GM13976 (cell line): ENCODE results near the gene DUS1L.

Experiments
- DNase-seq: peaks from one replicate; pipeline ENCODE4 v3.0.0; 2012; ENCODE audit warnings: low spot score
- CTCF ChIP-seq: IDR thresholded peaks from 2 replicates; pipeline ENCODE4 v1.5.1; 2012; ENCODE audit warnings: borderline replicate concordance, mild to moderate bottlenecking; ENCODE audit not compliant: insufficient read depth; ENCODE audit errors: extremely low read depth, missing control alignments, control extremely low read depth
- in situ Hi-C: fragments of 300-500 bp; cut with MboI; formaldehyde crosslinking; loops from one replicate; pipeline ENCODE4 v1.12.0; 2022; ENCODE audit warnings: low sequenced_read_pairs, mixed read lengths, inconsistent platforms; ENCODE audit not compliant: unreplicated experiment

DUS1L gene

GRCh38 chr17:82106688-82107305 is 41.2 kb upstream of the DUS1L start:
- no peak for DNase-seq
- no peak for TF ChIP-seq CTCF
- in situ Hi-C loops = no loop called here

- peak; percentile 50 for TF ChIP-seq CTCF
- peak; percentile 92 for DNase-seq
- in situ Hi-C loops = no loop called here
Measured at GRCh38 chr17:82105882-82106687, 40.5 kb upstream of the DUS1L start.

GRCh38 chr17:82105417-82105881 is 39.8 kb upstream of the DUS1L start:
- in situ Hi-C loops = no loop called here
- DNase-seq = no peak
- no peak for TF ChIP-seq CTCF

GRCh38 chr17:82104797-82105416 is 39.3 kb upstream of the DUS1L start:
- in situ Hi-C loops = no loop called here
- no peak for DNase-seq
- TF ChIP-seq CTCF = no peak

GRCh38 chr17:82103553-82104451 is 38.2 kb upstream of the DUS1L start:
- no peak for TF ChIP-seq CTCF
- in situ Hi-C loops = no loop called here
- no peak for DNase-seq
